HFF-Myc (cell line): ENCODE results near the gene FKBP15.

Experiments
- DNase-seq: peaks from one replicate; pipeline ENCODE4 v3.0.0-alpha.2; 2011; ENCODE audit warnings: low read depth; ENCODE audit errors: extremely low read depth
- H3K4me3 ChIP-seq: replicated peaks from 2 replicates; pipeline ENCODE4 v1.5.1; 2011; ENCODE audit warnings: low read depth, mild to moderate bottlenecking, control low read depth, low read length
- TF ChIP-seq, protein P1 (sequence below): IDR thresholded peaks from 2 replicates; pipeline ENCODE4 v1.5.1; 2012; ENCODE audit warnings: mild to moderate bottlenecking, low read depth, low read length, control low read depth; ENCODE audit errors: missing control alignments

The FKBP15 gene, protein sequence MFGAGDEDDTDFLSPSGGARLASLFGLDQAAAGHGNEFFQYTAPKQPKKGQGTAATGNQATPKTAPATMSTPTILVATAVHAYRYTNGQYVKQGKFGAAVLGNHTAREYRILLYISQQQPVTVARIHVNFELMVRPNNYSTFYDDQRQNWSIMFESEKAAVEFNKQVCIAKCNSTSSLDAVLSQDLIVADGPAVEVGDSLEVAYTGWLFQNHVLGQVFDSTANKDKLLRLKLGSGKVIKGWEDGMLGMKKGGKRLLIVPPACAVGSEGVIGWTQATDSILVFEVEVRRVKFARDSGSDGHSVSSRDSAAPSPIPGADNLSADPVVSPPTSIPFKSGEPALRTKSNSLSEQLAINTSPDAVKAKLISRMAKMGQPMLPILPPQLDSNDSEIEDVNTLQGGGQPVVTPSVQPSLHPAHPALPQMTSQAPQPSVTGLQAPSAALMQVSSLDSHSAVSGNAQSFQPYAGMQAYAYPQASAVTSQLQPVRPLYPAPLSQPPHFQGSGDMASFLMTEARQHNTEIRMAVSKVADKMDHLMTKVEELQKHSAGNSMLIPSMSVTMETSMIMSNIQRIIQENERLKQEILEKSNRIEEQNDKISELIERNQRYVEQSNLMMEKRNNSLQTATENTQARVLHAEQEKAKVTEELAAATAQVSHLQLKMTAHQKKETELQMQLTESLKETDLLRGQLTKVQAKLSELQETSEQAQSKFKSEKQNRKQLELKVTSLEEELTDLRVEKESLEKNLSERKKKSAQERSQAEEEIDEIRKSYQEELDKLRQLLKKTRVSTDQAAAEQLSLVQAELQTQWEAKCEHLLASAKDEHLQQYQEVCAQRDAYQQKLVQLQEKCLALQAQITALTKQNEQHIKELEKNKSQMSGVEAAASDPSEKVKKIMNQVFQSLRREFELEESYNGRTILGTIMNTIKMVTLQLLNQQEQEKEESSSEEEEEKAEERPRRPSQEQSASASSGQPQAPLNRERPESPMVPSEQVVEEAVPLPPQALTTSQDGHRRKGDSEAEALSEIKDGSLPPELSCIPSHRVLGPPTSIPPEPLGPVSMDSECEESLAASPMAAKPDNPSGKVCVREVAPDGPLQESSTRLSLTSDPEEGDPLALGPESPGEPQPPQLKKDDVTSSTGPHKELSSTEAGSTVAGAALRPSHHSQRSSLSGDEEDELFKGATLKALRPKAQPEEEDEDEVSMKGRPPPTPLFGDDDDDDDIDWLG

GRCh38 chr9:113221003-113221799 is at the start of gene FKBP15, which contains the start of gene SLC31A1:
Gene FKBP15 (minus strand): TSS chr9:113221277. CDS start chr9:113221243, 34 bp downstream.
Gene SLC31A1 (plus strand): TSS chr9:113221544. CDS start chr9:113256149, 34,605 bp downstream.
- TF ChIP-seq, protein P1, sequence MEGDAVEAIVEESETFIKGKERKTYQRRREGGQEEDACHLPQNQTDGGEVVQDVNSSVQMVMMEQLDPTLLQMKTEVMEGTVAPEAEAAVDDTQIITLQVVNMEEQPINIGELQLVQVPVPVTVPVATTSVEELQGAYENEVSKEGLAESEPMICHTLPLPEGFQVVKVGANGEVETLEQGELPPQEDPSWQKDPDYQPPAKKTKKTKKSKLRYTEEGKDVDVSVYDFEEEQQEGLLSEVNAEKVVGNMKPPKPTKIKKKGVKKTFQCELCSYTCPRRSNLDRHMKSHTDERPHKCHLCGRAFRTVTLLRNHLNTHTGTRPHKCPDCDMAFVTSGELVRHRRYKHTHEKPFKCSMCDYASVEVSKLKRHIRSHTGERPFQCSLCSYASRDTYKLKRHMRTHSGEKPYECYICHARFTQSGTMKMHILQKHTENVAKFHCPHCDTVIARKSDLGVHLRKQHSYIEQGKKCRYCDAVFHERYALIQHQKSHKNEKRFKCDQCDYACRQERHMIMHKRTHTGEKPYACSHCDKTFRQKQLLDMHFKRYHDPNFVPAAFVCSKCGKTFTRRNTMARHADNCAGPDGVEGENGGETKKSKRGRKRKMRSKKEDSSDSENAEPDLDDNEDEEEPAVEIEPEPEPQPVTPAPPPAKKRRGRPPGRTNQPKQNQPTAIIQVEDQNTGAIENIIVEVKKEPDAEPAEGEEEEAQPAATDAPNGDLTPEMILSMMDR, result no peak
- peak; percentile 95 for DNase-seq
- peak within 1 kb of the TSS; percentile 69 for H3K4me3 ChIP-seq

DNA sequence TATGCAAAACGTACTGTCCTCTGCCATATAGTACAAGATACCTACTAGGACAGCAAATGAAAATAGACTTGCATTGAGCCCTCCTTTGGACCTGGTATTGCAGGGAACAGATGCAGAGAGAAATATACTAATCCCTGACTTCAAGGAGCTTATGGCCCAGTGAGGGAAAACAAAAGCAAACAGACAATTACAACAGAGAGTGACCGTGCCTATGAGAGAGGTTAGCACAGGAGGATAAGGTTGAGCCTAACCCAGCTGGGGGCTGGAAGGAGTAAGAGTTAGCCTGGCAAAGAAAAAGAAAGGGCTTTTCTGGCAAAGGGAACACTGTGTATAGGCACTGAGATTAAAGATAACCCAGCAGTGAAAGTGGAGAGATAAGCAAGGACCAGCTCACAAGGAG is 48.8 kb upstream of the FKBP15 start:
- H3K4me3 ChIP-seq, result no peak overlapping the region
- DNase-seq, result no peak
- TF ChIP-seq, protein P1, result no peak

- TF ChIP-seq, protein P1, result no peak
- H3K4me3 ChIP-seq, result no peak overlapping the region
These were observed 48.3 kb upstream of the FKBP15 start for GRCh38 chr9:113269355-113269754.

DNA sequence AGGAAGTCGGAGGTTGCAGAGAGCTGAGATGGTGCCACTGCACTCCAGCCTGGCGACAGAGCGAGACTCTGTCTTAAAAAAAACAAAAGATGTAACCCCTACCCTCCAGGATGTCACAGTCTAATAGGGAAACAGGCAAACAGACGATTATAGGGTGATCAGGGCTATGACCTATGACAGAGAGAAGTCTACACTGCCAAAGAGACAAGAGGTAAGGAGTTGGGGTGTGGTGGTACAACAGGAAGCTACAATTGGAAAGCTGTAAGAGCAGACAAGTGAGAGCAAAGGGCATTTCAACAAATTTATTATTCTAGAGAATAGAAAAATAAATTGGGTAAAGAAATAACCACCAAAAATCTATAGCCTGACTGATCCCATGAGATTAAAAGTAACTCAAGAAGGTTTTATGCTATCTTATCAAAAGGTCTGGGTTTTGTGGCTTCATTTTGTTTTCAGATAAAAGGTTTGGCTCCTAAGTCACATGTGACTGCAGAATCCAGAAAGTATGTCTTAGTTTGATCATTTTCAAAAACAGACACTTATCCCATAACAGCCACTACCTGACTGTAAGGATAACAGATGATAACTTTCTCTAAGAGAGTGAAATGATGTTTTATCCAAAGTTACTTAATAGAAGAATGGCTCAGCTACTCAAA is 47.0 kb upstream of the FKBP15 start:
- no peak overlapping the region for H3K4me3 ChIP-seq
- no peak for DNase-seq
- TF ChIP-seq, protein P1, result no peak

More at GRCh38 chr9:113269355-113269754, 48.3 kb upstream of the FKBP15 start:
- no peak for DNase-seq

DNA sequence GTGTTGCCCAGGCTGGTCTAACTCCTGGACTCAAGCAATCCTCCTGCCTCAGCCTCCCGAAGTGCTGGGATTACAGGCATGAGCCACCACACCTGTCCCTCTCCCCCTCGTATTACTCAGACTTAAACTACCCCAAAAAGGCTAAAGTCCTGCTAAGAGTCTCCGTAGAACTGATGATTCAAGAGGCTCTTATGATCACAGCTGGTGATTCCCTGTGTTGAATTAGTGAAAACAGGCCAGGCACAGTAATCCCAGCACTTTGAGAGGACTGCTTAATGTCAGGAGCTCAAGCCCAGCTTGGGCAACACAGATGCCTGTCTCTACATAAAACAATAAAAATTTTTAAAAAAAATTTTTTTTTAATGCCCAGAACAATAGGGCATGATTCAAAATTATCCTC is 45.1 kb upstream of the FKBP15 start:
- H3K4me3 ChIP-seq, result no peak overlapping the region
- TF ChIP-seq, protein P1, result no peak
- DNase-seq, result no peak
